Astrocyte of the cerebellum (primary cell): ENCODE results near the gene CSNK1D.
"Not testable (repeated sequence)": the region's sequence is repeated elsewhere in the genome, so short reads cannot be mapped to it uniquely, and the experiment has no call there.

ENCODE experiments used
- DNase-seq: peaks from one replicate; pipeline ENCODE4 v3.0.0-alpha.2; 2011; ENCODE audit warnings: low read depth
- H3K4me3 ChIP-seq: 2 replicates; pipeline ENCODE4 v1.5.1; 2011; ENCODE audit warnings: mild to moderate bottlenecking, low read depth, low read length, moderate library complexity
- CTCF ChIP-seq: IDR thresholded peaks from 2 replicates; pipeline ENCODE4 v1.5.1; 2012; ENCODE audit warnings: low read length, low read depth, moderate library complexity, mild to moderate bottlenecking; ENCODE audit errors: missing control alignments
- in situ Hi-C: cut with HindIII; loops from 2 replicates; pipeline ENCODE4 v1.10.0; 2017; ENCODE audit warnings: low sequenced_read_pairs

The CSNK1D gene

GRCh38 chr17:82266142-82266541, 7.4 kb downstream of the CSNK1D start:
- no peak for DNase-seq
- no peak for TF ChIP-seq CTCF
- no peak overlapping the region for H3K4me3 ChIP-seq
- in situ Hi-C loops = no loop called here

GRCh38 chr17:82263641-82264040, 9.9 kb downstream of the CSNK1D start:
- no peak for TF ChIP-seq CTCF
- H3K4me3 ChIP-seq = no peak overlapping the region
- in situ Hi-C loops = no loop called here
- no peak for DNase-seq

GRCh38 chr17:82262344-82262743, 11.2 kb downstream of the CSNK1D start:
- in situ Hi-C loops = no loop called here
- H3K4me3 ChIP-seq = no peak overlapping the region
- DNase-seq = no peak
- TF ChIP-seq CTCF = no peak

GRCh38 chr17:82259972-82260961, 13.2 kb downstream of the CSNK1D start:
- in situ Hi-C loops = not testable (repeated sequence)

GRCh38 chr17:82258555-82258954, 14.9 kb downstream of the CSNK1D start:
- no peak for DNase-seq
- in situ Hi-C loops = no loop called here
- no peak for TF ChIP-seq CTCF
- no peak overlapping the region for H3K4me3 ChIP-seq

More at GRCh38 chr17:82259972-82260961, 13.2 kb downstream of the CSNK1D start:
- DNase-seq, H3K4me3 ChIP-seq: not testable (repeated sequence)

- no peak for TF ChIP-seq CTCF
These were observed 16.0 kb downstream of the CSNK1D start for GRCh38 chr17:82257473-82257872.

GRCh38 chr17:82256242-82256885, 17.1 kb downstream of the CSNK1D start:
- TF ChIP-seq CTCF = no peak
- no peak overlapping the region for H3K4me3 ChIP-seq
- no peak for DNase-seq
- in situ Hi-C loops = no loop called here

More at GRCh38 chr17:82257473-82257872, 16.0 kb downstream of the CSNK1D start:
- DNase-seq = no peak
- no peak overlapping the region for H3K4me3 ChIP-seq
- in situ Hi-C loops = no loop called here
